ENCODE data around the gene HK1. TPM values are rescaled to one million over a fixed set of nuclear protein-coding genes. Genes with fewer than 3 reads are reported as not detected.

HK1 gene
- polyA plus RNA-seq, 1 experiment = 47.5 TPM

GRCh38 chr10:69439813-69440506, 161.7 kb downstream of the HK1 start:
- DNase-seq (ENCODE audit: low read depth) = peak; percentile 40
- H3K36me3 ChIP-seq (ENCODE audit: control insufficient read depth, insufficient read depth, low read length) = no peaks in the 10 kb centered on the region
- POLR2A ChIA-PET = no interaction called here
- no peak for TF ChIP-seq CTCF (IDR thresholded peaks at IDR 0.05; ENCODE audit: insufficient read depth, low read depth, low read length)
- CTCF ChIA-PET = interaction anchor here (1.1 to 2.9 kb wide), 5 partner anchors 10 to 75 kb away, joined by 4 to 17 read pairs (median 5); partner anchors contain the start of gene TSPAN15
- H3K27me3 ChIP-seq (ENCODE audit: control insufficient read depth, insufficient read depth, low read length) = no peaks in the 10 kb centered on the region
- H3K4me3 ChIP-seq (ENCODE audit: low read depth, low read length) = no peak overlapping the region

DNA sequence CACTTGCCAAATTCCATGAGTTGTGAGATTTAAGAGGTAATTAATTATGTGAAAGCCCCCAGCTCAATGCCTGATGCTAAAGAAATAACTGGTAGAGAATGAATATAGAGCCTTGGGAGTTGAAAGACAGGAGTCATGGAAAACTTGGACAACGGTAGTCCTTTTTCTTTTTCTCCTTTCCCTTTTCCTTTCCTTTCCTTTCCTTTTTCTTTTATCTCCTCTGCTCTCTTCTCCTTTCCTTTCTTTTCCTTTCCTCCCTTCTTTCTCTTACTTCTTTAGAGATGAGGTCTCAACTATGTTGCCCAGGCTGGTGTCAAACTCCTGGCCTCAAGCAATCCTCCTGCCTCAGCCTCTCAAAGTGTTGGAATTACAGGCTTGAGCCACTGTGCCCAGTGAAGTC, 165.1 kb downstream of the HK1 start:
- no peak for DNase-seq (ENCODE audit: low read depth)
- POLR2A ChIA-PET = no interaction called here
- no peaks in the 10 kb centered on the region for H3K27me3 ChIP-seq (ENCODE audit: control insufficient read depth, insufficient read depth, low read length)
- no peak for TF ChIP-seq CTCF (IDR thresholded peaks at IDR 0.05; ENCODE audit: insufficient read depth, low read depth, low read length)
- no peaks in the 10 kb centered on the region for H3K36me3 ChIP-seq (ENCODE audit: control insufficient read depth, insufficient read depth, low read length)
- no peak overlapping the region for H3K4me3 ChIP-seq (ENCODE audit: low read depth, low read length)
- CTCF ChIA-PET = interaction anchor here (1.3 kb wide), 1 partner anchor 64 kb away, joined by 3 read pairs; no protein-coding TSS in a partner anchor

DNA sequence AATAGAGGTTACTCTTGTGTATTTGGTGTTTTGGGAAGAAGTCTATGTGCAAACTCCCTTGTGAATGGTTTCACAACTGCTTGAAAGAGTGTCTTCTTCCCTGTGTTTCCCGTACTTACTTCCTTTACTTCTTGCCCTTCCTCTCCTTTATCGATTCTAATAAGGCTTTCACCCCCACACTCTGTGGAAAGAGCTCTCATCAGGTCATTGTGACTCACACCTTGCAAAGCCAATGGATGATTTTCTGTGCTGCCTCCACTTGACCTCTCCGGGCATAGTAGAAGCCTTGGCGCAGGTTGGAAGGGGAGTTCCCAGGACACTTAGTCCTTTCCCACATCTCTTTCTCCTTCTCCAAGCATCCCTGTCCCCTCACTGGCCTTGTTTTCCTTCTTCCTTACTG, 166.7 kb downstream of the HK1 start:
- ChIA-PET CTCF (interaction anchor here (0.6 to 1.0 kb wide), 3 partner anchors 13 to 32 kb away, joined by 3 read pairs; no protein-coding TSS in a partner anchor), POLR2A (no interaction called here)
- no peaks in the 10 kb centered on the region for H3K27me3 ChIP-seq (ENCODE audit: control insufficient read depth, insufficient read depth, low read length)
- no peaks in the 10 kb centered on the region for H3K36me3 ChIP-seq (ENCODE audit: control insufficient read depth, insufficient read depth, low read length)
- no peak for TF ChIP-seq CTCF (IDR thresholded peaks at IDR 0.05; ENCODE audit: insufficient read depth, low read depth, low read length)
- no peak for DNase-seq (ENCODE audit: low read depth)
- H3K4me3 ChIP-seq (ENCODE audit: low read depth, low read length) = no peak overlapping the region

- H3K4me3 ChIP-seq (ENCODE audit: low read depth, low read length) = no peak overlapping the region
- no peaks in the 10 kb centered on the region for H3K36me3 ChIP-seq (ENCODE audit: control insufficient read depth, insufficient read depth, low read length)
- no peak for TF ChIP-seq CTCF (IDR thresholded peaks at IDR 0.05; ENCODE audit: insufficient read depth, low read depth, low read length)
- CTCF ChIA-PET = interaction anchor here (1.0 to 1.1 kb wide), 2 partner anchors 11 to 35 kb away, joined by 3 to 6 read pairs; no protein-coding TSS in a partner anchor
- no peak for DNase-seq (ENCODE audit: low read depth)
- POLR2A ChIA-PET = no interaction called here
- H3K27me3 ChIP-seq (ENCODE audit: control insufficient read depth, insufficient read depth, low read length) = no peaks in the 10 kb centered on the region
Measured at GRCh38 chr10:69446229-69446628, 167.9 kb downstream of the HK1 start.

DNA sequence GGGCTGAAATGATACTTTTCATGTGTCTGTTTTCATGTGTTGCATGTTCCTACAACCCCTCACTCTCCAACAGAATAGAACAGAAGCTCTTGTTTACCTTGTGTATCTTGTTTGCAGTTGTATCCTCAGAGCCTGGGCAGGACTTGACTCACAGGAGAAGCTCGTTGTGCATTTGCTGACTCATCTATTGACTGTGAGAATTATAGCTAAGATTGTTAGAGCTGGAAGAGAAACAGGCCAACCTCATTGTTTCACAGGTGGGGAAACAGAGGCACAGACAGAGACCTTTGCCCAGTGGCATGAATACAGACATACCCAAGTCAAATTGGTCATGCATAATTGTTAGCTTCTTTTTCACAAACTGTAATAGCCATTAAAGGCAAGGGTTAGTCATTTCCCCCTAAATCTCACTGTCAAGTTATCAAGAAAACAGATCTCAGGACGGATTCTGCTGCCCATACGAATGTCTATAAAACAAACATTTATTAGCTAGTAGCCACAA, 168.4 kb downstream of the HK1 start:
- POLR2A ChIA-PET = interaction anchor here (0.6 kb wide), 1 partner anchor 8 kb away, joined by 3 read pairs; no protein-coding TSS in a partner anchor
- CTCF ChIA-PET = interaction anchor here (0.7 to 1.1 kb wide), 4 partner anchors 10 to 45 kb away, joined by 3 to 6 read pairs (median 4); no protein-coding TSS in a partner anchor
- Histone ChIP-seq H3K4me3 (ENCODE audit: low read depth, low read length) (no peak overlapping the region), H3K36me3 (ENCODE audit: control insufficient read depth, insufficient read depth, low read length) (no peaks in the 10 kb centered on the region), H3K27me3 (ENCODE audit: control insufficient read depth, insufficient read depth, low read length) (peaks cover under 1% of the 10 kb centered on the region; the same call in 1 of the 2 replicates)
- DNase-seq (ENCODE audit: low read depth) = peak; percentile 50
- TF ChIP-seq CTCF (IDR thresholded peaks at IDR 0.05; ENCODE audit: insufficient read depth, low read depth, low read length) = no peak

All from BJ (cell line).